NCI-H345 treated with DMSO at 0.1 percent for 48 hours (cell line): ENCODE measurements around the gene SLC8A1.
A peak's percentile ranks its signal among the peaks of the same experiment; 100 is the strongest.

Experiments used
- DNase-seq: peaks from one replicate; lab custom pipeline; 2025; ENCODE audit not compliant: unreplicated experiment; lab: John Stamatoyannopoulos, UW

The SLC8A1 gene

GRCh38 chr2:40394031-40394430 lies 57.9 kb downstream of the SLC8A1 start:
- DNase-seq = no peak

GRCh38 chr2:40388161-40388560 lies 63.7 kb downstream of the SLC8A1 start:
- DNase-seq = no peak

- DNase-seq = no peak
Measured at GRCh38 chr2:40386177-40386576, 65.7 kb downstream of the SLC8A1 start.

GRCh38 chr2:40384714-40385113 lies 67.2 kb downstream of the SLC8A1 start:
- DNase-seq = no peak

- no peak for DNase-seq
Measured at GRCh38 chr2:40384233-40384632, 67.7 kb downstream of the SLC8A1 start.

- DNase-seq = no peak
Measured at GRCh38 chr2:40380721-40381120, 71.2 kb downstream of the SLC8A1 start.

- DNase-seq = no peak
Measured at GRCh38 chr2:40380041-40380440, 71.8 kb downstream of the SLC8A1 start.

- no peak for DNase-seq
Measured at GRCh38 chr2:40374543-40375240, 77.2 kb downstream of the SLC8A1 start.

- no peak for DNase-seq
Measured at GRCh38 chr2:40373111-40373510, 78.8 kb downstream of the SLC8A1 start.

- DNase-seq = no peak
Measured at GRCh38 chr2:40372283-40372985, 79.5 kb downstream of the SLC8A1 start.

GRCh38 chr2:40371525-40372282 lies 80.2 kb downstream of the SLC8A1 start:
- DNase-seq = no peak

- DNase-seq = no peak
Measured at GRCh38 chr2:40370007-40370395, 81.9 kb downstream of the SLC8A1 start.

- DNase-seq = no peak
Measured at GRCh38 chr2:40369267-40370006, 82.5 kb downstream of the SLC8A1 start.

GRCh38 chr2:40367652-40368051 lies 84.2 kb downstream of the SLC8A1 start:
- DNase-seq = no peak

GRCh38 chr2:40367032-40367431 lies 84.9 kb downstream of the SLC8A1 start:
- DNase-seq = no peak

GRCh38 chr2:40364151-40364874 lies 87.6 kb downstream of the SLC8A1 start:
- no peak for DNase-seq

GRCh38 chr2:40363631-40364030 lies 88.3 kb downstream of the SLC8A1 start:
- DNase-seq = peak; percentile 9

GRCh38 chr2:40363231-40363630 lies 88.7 kb downstream of the SLC8A1 start:
- no peak for DNase-seq

- no peak for DNase-seq
Measured at GRCh38 chr2:40361478-40361877, 90.4 kb downstream of the SLC8A1 start.

- DNase-seq = no peak
Measured at GRCh38 chr2:40360652-40361051, 91.2 kb downstream of the SLC8A1 start.

GRCh38 chr2:40359811-40360210 lies 92.1 kb downstream of the SLC8A1 start:
- no peak for DNase-seq
